ENCODE data around the gene DHRS9. TPM values are rescaled to one million over a fixed set of nuclear protein-coding genes. Genes with fewer than 3 reads are reported as not detected.
A peak's percentile ranks its signal among the peaks of the same experiment; 100 is the strongest.
"Not testable (repeated sequence)": the region's sequence is repeated elsewhere in the genome, so short reads cannot be mapped to it uniquely, and the experiment has no call there.

The DHRS9 gene
- total RNA-seq, 2 donors from 2014 or later: 0.95 to 4.8 TPM

- no peak overlapping the region for H3K27ac ChIP-seq
- H3K9me3 ChIP-seq: no peaks in the 10 kb centered on the region
- no peaks in the 10 kb centered on the region for H3K4me1 ChIP-seq (ENCODE audit: control insufficient read depth in 1 of 2, low read depth in 2 of 2)
- H3K36me3 ChIP-seq: no peaks in the 10 kb centered on the region
- no peaks in the 10 kb centered on the region for H3K27me3 ChIP-seq (replicated peaks; ENCODE audit: insufficient read depth)
- no peak for TF ChIP-seq CTCF (IDR thresholded peaks at IDR 0.05)
- no peak overlapping the region for H3K4me3 ChIP-seq
- DNase-seq (ENCODE audit: low spot score) (no peak), ATAC-seq (ENCODE audit: insufficient number of reproducible peaks, low FRiP score, low read depth) (no peak)
Measured at GRCh38 chr2:169119123-169119760, 49.9 kb downstream of the DHRS9 start.

- no peak for DNase-seq (ENCODE audit: low spot score)
- H3K4me3 ChIP-seq: no peak overlapping the region
- no peaks in the 10 kb centered on the region for H3K27me3 ChIP-seq (replicated peaks; ENCODE audit: insufficient read depth)
- H3K9me3 ChIP-seq: no peaks in the 10 kb centered on the region
- no peaks in the 10 kb centered on the region for H3K36me3 ChIP-seq
- no peak overlapping the region for H3K27ac ChIP-seq
- TF ChIP-seq CTCF (IDR thresholded peaks at IDR 0.05): no peak
- ATAC-seq (ENCODE audit: insufficient number of reproducible peaks, low FRiP score, low read depth): no peak
- H3K4me1 ChIP-seq (ENCODE audit: control insufficient read depth in 1 of 2, low read depth in 2 of 2): no peaks in the 10 kb centered on the region
Measured at GRCh38 chr2:169119851-169120250, 50.5 kb downstream of the DHRS9 start.

GRCh38 chr2:169129703-169130243 is 60.4 kb downstream of the DHRS9 start:
- TF ChIP-seq CTCF (IDR thresholded peaks at IDR 0.05): no peak
- Histone ChIP-seq H3K4me1 (ENCODE audit: control insufficient read depth in 1 of 2, low read depth in 2 of 2) (no peaks in the 10 kb centered on the region), H3K27ac (no peak overlapping the region), H3K27me3 (replicated peaks; ENCODE audit: insufficient read depth) (no peaks in the 10 kb centered on the region), H3K9me3 (no peaks in the 10 kb centered on the region), H3K4me3 (no peak overlapping the region), H3K36me3 (no peaks in the 10 kb centered on the region)
- no peak for ATAC-seq (ENCODE audit: insufficient number of reproducible peaks, low FRiP score, low read depth)
- no peak for DNase-seq (ENCODE audit: low spot score)

GRCh38 chr2:169131587-169132512 is 62.5 kb downstream of the DHRS9 start:
- no peaks in the 10 kb centered on the region for H3K27me3 ChIP-seq (replicated peaks; ENCODE audit: insufficient read depth)
- no peaks in the 10 kb centered on the region for H3K9me3 ChIP-seq
- TF ChIP-seq CTCF (IDR thresholded peaks at IDR 0.05): peak; percentile 67
- DNase-seq (ENCODE audit: low spot score) (no peak), ATAC-seq (ENCODE audit: insufficient number of reproducible peaks, low FRiP score, low read depth) (no peak)
- H3K27ac ChIP-seq: no peak overlapping the region
- no peaks in the 10 kb centered on the region for H3K4me1 ChIP-seq (ENCODE audit: control insufficient read depth in 1 of 2, low read depth in 2 of 2)
- no peak overlapping the region for H3K4me3 ChIP-seq
- H3K36me3 ChIP-seq: no peaks in the 10 kb centered on the region

- not testable (repeated sequence) for H3K27me3 ChIP-seq (replicated peaks; ENCODE audit: insufficient read depth); H3K4me1 ChIP-seq (ENCODE audit: control insufficient read depth in 1 of 2, low read depth in 2 of 2); ATAC-seq (ENCODE audit: insufficient number of reproducible peaks, low FRiP score, low read depth); H3K36me3 ChIP-seq; DNase-seq (ENCODE audit: low spot score); H3K27ac ChIP-seq; H3K9me3 ChIP-seq; H3K4me3 ChIP-seq
Measured at GRCh38 chr2:169134272-169134671, 64.9 kb downstream of the DHRS9 start.

DNA sequence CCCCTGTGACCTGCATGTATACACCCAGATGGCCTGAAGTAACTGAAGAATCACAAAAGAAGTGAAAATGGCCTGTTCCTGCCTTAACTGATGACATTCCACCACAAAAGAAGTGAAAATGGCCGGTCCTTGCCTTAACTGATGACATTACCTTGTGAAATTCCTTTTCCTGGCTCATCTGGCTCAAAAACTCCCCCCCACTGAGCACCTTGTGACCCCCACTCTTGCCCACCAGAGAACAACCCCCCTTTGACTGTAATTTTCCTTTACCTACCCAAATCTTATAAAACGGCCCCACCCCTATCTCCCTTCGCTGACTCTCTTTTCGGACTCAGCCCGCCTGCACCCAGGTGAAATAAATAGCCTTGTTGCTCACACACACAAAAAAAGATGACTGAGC is 67.1 kb downstream of the DHRS9 start:
- not testable (repeated sequence) for H3K4me3 ChIP-seq; H3K36me3 ChIP-seq; H3K27ac ChIP-seq; ATAC-seq (ENCODE audit: insufficient number of reproducible peaks, low FRiP score, low read depth); H3K4me1 ChIP-seq (ENCODE audit: control insufficient read depth in 1 of 2, low read depth in 2 of 2); H3K27me3 ChIP-seq (replicated peaks; ENCODE audit: insufficient read depth); DNase-seq (ENCODE audit: low spot score); H3K9me3 ChIP-seq
